GM19372 (cell line): ENCODE results near the gene HLCS.
"Not testable (repeated sequence)": the region's sequence is repeated elsewhere in the genome, so short reads cannot be mapped to it uniquely, and the experiment has no call there.

Experiments
- ATAC-seq: cut with Tn5 transposase; IDR thresholded peaks from one replicate; pipeline ENCODE4 v1.9.1; 2021; ENCODE audit warnings: mild to moderate bottlenecking, low read depth, moderate library complexity; ENCODE audit not compliant: unreplicated experiment

Gene HLCS

DNA sequence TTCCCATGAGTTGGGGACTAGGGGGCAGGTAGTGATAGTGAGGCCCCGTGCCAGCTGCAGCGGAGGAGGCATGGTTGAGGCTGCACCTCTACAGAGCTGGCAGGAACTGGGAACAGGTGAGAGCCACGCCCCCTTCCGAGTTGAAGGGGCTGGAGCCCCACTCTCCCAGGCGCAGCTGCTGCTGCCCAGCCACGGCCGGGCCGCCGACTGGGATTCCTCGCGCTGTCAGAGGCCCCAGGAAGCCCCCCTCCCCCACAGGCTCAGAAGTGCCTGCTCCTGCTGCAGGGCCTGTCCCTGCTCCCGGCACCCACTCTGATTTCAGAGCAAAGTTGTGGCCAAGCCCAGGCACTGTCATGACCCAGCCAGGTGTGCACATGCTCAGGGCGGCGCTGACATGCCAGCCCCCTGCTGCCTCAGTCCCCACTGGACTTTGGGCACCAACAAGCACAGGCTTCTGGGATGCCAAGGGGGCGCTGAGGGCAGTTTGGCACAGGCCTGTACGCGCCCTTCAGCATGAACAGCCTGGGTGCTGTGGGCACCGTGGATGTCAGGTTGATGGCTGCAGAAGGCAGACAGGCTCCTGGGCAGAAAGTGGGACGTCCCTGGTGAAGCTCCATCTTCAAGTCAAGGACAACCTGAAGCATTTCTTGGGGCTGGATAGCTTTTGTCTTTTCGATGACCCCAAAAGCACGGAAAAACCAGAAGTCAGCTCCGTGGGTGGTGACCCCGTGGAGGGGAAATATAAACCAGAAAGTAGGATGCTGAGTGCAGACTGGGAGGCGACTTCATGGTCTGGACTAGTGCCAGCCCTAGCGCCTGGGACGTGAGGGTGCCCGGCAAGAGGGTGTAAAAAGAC lies 146.1 kb downstream of the HLCS start:
- no peak for ATAC-seq

- ATAC-seq: no peak
Measured at GRCh38 chr21:36817732-36818450, 148.6 kb downstream of the HLCS start.

DNA sequence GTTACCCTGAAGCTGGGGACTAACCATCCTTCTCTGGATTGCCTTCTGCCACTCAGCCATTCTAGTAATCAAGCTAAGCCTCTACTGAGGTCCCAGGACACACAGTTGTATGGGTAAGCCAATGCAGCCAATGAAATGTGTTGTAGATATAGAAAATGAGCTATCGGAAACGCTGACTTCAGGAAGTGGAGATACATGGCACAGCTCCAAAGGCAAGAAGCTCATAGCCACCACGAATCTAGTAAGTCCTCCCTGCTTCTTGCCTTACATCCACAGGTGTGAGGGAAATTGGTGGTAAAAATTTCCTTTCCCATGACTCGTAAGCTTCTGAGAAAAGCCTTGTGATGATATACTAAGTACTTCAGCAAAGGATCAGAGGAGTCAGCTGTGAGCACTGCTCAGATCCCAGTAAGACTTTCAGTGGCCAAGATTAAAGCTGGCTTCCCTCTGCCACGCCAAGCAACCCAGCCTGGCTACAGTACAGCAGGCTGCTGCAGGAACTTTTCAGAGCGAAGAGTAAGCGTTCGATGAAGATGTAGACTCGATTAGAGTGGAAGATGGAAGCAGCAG lies 149.8 kb downstream of the HLCS start:
- ATAC-seq: no peak

DNA sequence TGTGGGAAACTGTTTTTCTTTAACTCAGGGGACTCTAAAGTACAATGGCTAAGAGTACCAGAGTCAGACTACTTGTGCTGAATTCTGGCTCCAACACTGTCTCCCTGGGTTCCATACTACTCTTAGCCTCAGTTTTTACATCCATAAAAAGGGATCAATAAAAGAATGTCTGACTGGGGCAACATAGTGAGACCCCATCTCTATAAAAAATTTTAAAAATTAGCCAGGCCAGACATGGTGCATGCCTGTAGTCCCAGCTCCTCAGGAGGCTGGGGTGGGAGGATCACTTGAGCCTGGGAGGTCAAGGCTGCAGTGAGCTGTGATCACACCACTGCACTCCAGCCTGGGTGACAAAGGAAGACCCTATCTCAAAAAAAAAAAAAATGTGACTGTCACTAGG lies 150.4 kb downstream of the HLCS start:
- ATAC-seq: not testable (repeated sequence)

DNA sequence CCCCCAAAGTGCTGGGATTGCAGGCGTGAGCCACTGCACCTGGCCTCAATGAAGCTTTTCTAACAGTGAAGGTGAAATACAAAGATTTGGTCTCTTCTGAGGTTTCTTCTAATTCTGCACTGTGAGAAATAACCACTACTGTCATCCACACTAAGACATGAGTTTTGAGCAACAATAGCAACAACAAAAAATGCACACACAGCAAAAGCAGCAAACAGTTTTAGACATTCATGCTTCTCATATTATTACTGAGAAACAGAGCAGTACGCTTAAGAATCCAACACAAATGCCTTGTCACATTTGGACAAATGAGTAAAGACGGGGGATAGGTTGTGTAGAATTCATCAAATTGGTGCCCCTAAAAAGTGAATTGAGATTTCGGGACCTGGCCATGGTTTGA lies 151.2 kb downstream of the HLCS start:
- ATAC-seq: no peak

- no peak for ATAC-seq
Measured at GRCh38 chr21:36813052-36813451, 153.4 kb downstream of the HLCS start.

DNA sequence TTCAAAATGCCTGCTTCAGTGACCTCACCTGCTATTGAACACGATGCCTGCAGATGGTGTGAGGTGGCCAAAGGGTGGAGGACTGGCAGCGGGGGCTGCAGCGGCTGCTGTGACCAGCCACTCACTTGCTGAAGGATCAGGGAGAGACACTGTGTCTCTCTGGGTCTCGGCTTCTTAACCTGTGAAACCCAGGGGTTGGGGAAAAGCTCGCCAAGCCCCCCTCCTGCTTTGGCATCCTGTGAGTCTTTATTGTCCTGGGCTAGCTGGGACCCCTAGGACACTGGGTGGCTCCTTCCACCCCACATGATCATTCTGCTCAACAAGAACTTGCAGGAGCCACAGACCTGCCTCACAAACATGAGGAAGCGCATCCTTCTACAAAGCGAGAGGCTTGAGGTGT lies 154.7 kb downstream of the HLCS start:
- ATAC-seq: no peak

DNA sequence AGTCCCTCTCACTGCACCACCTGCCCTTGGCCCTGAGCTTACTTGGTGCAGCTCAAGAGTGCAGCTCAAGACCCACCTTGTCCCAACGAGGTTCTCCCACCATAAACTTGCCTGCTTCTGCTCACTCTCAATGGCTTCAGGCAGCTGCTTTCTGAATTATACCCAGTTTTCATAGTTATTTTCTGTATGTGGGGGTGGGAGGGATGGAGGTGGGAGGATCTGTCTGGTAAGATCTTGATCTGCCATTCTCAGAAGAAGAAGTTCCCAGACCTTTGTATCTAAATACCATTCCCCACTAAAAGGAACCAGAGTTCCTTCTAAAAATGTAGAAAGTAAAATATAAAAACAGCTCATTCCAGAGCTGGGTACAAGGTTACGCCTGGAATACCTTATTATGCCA lies 156.0 kb downstream of the HLCS start:
- no peak for ATAC-seq

- ATAC-seq: no peak
Measured at GRCh38 chr21:36807422-36807928, 159.0 kb downstream of the HLCS start.

DNA sequence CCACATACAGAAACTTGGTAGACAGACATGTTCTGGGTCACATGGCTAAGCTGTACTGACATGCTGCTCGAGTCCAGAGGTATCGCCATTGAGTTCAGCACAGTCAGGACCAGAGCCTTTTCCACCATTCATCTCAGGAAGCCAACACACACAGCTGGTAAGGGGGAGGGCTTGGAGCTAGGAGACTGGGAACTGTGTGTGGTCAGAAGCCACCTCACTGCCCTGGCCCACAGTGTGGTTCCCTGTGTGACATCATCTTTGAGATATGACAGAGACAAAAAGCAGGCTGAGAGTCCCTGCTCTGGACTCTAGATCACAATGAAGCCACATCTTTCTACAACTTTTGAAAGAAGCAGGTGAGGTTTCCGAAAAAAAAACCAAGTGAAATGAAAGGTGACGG lies 160.4 kb downstream of the HLCS start:
- no peak for ATAC-seq

- no peak for ATAC-seq
Measured at GRCh38 chr21:36804874-36805611, 161.4 kb downstream of the HLCS start.

- ATAC-seq: no peak
Measured at GRCh38 chr21:36803816-36804439, 162.5 kb downstream of the HLCS start.

DNA sequence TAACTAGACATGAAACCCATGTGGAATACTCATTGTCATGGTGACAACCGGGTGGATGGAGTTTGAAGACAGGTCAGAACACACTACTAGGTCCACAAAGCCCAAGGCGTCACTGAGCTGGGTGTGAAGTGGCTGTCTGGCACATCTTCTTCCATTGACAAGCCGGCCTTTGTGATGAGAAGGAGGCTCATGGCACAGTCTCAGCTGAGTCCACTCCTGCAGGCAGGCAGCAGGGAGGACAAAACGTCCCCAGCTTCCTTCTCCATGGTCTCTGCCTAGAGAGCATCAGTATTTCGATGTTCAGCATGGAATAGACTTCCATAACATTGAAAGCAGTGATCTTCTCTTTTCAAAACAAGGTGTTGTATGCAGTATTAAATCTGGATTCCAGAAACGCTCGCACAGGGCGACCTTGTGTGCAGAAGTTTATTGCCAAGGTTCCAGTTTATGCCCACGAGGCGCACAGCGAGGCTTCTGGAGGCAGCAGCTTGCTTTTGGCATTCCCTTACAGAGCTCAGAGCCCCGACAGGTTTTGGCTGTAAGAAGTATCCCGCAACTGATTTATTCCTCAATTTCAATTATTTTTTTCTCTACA lies 163.3 kb downstream of the HLCS start:
- ATAC-seq: no peak

GRCh38 chr21:36800734-36801133 lies 165.7 kb downstream of the HLCS start:
- no peak for ATAC-seq

DNA sequence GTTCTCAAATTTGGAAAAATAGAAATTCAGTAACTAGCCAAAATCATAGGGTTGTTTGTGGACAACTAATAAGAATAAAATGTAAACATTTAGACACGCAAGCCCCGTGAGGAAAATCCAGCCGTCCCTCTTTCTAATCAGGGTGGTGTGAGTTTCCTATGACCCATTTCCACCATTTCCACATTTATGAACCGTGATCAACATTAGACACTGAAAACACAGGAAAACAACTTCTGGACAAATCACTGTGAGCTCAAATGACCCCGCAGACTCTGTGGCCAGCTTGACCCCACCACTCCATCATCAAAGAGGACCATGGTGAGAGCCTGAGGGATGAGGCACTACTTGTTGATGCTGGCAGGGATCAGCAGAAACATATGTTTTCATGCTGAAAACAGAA lies 166.6 kb downstream of the HLCS start:
- ATAC-seq: no peak

- ATAC-seq: no peak
Measured at GRCh38 chr21:36798491-36798890, 168.0 kb downstream of the HLCS start.

GRCh38 chr21:36796070-36796469 lies 170.4 kb downstream of the HLCS start:
- no peak for ATAC-seq

DNA sequence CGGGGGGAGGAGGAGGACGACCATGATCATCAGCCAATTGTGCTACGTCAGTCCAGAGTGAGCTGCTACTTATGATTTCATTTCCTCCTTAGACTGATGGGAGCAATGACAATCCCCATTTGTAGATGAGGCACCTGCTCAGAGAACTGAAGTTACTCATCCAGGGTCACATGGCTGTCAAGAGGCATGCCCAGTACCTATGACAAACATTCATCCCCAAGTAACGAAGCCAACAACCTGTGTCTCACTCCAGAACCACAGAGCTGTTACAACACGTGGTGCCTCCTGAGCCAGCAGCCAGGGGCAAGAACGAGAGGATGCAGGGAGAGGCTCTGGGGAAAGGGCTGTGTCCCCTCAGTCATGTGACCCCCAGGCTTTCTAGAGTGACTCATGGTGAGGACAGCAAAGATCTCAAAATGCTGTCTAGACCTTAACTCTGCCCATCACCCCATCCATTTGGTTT lies 173.9 kb downstream of the HLCS start:
- no peak for ATAC-seq

- ATAC-seq: no peak
Measured at GRCh38 chr21:36791695-36792470, 174.6 kb downstream of the HLCS start.
